RPMI7951 (cell line): ENCODE measurements around the gene ADAT2. TPM values are rescaled to one million over a fixed set of nuclear protein-coding genes. Genes with fewer than 3 reads are reported as not detected.

Experiments
- DNase-seq: peaks from one replicate; pipeline ENCODE4 v3.0.0-alpha.2; 2012; ENCODE audit warnings: low read depth
- total RNA-seq: library from RNA; depleted of rRNA; stranded (reverse); fragments of >200 nt; shearing (Covaris generic); gene quantifications from 2 replicates; pipeline ENCODE4 v1.2.3, GENCODE V29; 2014

Gene ADAT2
- total RNA-seq, 1 experiment from 2014 or later: 7.0 TPM

DNA sequence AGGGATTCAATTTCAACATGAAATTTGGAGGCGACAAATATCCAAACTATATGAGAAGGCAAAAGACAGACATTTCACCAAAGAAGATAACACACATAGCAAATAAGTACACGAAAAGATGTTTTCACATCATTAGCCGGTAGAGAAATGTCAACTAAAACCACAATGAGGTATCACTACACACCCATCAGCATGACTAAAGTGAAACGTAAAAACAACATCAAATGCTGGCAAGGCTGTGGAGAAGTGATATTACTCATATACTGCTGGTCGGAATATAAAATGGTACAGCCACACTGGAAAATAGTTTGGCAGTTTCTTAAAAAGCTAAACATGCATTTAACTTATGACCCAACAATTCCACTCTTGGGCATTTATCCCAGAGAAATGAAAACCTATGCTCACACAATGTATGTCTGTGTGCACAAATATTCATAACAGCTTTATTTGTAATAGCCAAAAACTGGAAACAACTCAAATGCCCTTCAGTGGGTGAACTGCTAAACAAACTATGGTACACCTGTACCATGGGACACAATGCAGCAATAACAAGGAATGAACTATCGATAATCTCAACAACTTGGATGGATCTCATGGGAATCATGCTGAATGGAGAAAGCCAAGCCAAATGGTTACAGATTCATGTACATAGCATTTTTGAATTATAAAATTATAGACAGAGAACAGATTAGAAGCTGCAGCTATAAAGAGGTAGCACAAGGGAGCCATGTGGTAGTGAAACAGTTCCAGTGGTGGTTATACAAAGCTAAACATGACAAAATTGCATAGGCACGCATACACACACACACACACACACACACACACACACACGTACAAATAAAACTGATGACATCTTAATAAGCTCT, 8.6 kb downstream of the ADAT2 start:
- peak; percentile 16 for DNase-seq

DNA sequence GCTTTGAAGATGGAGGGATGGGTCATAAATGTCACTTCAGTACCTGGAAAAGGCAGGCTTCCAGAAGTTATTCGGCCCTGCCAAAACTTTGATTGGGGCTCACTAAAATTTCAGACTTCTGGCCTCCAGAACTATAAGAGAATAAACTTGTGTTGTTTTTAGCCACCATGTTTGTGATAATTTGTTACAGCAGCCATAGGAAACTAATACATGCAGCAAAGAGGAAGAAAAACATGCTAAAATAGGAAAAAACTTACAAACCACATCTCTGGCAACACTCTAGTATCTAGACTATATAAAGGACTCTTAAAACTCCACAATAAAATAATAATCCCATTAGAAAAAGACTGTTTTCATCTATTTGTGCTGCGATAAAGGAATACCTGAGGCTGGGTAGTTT, 9.5 kb downstream of the ADAT2 start:
- DNase-seq: no peak

DNA sequence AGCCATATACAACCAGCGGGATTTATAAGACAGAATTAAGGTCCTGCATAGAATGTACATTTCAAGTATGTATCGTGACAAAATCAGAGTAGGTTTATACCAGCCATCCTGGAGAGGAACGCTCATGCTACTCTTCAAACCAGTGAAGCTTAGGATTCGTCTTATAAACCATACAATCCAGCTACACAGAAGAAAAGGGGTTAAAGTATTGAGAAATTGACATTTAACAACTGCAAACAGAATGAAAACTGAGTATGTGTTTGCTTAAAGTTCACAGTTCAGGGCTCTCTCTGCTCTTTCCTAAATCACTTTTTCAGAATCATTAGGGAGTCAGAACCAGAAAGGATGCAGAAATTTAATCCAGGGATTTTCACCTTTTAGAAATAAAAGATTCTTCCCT, 17.9 kb downstream of the ADAT2 start:
- DNase-seq: no peak

DNA sequence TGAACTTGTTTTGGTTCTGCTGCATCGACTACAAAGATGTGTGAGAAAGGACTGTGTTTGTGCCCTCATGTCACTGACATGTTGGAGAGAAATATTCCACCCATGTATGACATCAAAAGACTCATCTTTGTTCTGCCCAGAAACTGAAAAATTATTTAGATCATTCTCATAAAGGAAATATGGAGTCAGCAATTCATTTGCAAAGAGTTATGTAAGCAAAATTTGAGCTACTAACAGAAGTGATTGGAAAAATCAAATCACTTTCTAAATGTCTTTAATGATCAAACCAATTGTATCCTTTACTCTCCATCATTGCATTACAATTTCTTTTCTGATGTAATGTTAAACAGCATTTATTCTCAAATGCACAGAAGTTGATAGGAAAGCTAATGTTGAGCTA, 19.3 kb downstream of the ADAT2 start:
- DNase-seq: no peak

DNA sequence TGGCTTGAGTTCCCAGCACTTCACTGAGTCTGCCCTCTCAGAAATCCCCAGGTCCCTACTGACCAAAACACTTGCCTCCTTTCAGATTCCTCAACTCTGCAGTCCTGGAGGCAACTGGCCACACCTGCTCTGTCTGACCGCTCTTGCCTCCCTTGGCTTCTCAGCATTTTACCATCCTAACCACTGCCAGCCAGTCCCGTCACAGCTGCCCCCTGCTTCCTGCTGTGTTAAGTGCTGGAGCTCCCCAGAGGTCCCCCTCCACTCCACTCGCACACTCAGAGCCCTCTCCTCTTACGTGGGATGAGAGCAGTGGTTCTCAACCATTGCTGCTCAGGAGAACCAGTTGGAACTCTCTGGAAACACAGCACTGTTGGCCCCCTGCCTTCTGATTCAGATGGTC, 20.5 kb downstream of the ADAT2 start:
- DNase-seq: no peak

DNA sequence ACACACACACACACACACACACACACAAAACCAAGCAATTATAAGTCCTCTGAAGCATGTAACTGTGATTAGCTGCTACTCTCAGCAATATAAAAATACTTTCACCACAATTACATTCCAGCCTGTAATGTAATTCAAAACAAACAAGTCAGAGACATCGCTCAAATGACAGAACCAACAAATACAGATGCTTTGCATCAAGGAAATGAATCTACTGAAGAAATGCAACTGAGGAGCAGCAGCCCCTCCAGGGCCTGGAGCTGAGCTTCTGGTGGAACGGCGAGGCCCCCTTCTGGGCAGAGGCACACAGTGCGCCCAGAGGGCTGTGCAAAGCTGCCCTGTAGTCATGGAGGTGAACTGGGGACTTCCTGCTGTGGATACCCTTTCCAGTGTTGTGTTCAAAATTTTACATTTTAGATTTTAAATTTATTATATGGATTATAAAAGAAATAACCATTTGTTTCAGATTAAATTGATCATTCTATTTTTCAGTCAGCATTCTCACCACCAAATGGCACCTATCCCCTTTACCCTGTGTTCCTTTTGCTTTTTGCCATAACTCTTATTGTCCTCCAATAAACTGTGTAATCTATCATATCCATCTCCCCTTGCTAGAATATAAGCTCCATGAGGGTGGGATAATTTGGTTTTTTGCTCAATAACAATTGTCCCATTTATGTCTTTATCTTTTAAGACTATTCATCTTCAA, 23.2 kb downstream of the ADAT2 start:
- peak; percentile 67 for DNase-seq

DNA sequence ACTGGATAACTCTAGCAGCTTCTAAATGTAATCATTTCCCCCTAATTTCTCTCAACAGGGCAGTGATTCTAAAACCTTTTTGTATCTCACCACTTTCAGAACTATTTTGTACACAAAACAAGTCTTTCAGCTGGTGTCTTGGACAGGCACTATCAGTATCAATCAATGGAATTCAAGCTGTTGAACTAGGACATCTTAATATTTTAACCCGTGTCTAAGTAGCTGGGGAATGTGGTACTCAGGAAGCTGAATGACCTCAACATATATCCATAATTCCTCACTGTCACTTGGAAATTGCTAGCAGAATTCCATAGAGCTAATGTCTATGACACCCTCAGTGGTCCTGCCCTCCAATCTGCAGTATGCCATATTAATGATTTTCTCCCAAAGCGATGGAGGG, 24.5 kb downstream of the ADAT2 start:
- DNase-seq: no peak

DNA sequence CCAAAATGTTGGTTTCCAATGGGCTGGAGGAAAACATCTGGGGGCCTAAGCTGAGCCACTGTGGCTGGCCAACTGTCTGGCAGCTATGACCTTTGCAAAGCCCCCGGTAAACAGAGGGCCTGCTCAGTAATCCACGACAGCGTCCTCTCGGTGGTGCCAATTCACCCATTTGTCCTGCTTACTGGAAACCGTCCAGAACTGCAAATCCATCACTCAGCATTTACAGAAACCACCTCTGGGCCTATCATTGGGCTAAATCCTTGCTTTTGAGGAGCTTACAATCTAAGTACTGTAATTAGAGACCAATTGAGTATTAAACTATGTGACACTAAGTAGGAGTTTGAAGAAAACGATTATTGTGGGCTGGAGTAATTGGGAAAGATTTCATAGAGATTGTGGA, 31.0 kb downstream of the ADAT2 start:
- DNase-seq: no peak

DNA sequence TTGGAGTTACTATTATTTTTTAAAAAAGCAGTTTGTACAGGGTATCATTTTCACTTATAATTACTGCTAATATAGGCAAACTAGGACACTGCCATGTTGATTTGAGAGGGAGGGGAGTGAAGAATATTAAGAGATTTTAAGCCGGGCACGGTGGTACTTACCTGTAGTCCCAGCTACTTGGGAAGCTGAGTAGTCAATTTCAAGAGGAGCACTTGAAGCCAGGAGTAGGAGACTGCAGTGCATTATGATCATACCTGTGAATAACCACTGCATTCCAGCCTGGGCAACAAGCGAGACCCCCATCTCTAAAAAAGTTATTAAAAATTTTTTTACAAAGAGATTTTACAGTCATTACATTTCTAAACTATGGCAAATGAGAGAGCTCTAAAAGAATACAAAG, 35.7 kb downstream of the ADAT2 start:
- no peak for DNase-seq

DNA sequence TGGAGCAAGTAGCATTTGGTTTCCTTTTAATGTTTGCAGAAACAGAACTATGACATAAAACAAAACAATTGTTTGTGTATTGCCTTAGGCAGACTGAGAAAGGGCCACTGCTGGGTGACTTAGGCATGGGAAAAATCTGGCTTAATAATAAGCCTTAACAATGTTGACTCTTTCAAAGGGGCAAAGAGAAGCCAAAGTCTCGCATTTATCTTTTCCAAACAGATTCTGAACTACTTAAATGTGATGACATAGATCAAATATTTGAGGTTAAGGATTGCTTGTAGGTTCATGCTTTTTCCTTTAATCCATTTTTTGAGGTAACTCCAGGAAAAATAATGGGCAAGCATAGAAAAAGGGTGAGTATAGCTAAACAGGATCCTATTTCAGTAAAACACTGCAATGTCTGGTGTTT, 39.6 kb downstream of the ADAT2 start:
- peak; percentile 21 for DNase-seq

DNA sequence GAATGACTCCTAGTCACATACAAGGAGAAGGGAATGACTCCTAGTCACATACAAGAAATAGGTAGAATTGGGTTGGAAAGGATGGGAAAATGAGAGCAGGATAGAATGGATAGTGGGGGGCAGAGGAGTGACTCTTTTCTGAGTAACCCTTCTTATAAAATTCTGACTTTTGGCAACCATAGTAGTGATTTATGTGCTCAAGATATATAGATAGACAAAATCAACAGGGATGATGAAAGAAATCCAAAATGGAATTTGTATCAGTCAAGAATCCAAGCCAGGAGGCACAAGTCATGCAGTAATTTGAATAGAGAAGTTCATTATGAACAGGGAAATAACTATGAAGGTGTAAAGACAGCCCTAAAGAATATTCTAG, 41.7 kb downstream of the ADAT2 start:
- DNase-seq: no peak

DNA sequence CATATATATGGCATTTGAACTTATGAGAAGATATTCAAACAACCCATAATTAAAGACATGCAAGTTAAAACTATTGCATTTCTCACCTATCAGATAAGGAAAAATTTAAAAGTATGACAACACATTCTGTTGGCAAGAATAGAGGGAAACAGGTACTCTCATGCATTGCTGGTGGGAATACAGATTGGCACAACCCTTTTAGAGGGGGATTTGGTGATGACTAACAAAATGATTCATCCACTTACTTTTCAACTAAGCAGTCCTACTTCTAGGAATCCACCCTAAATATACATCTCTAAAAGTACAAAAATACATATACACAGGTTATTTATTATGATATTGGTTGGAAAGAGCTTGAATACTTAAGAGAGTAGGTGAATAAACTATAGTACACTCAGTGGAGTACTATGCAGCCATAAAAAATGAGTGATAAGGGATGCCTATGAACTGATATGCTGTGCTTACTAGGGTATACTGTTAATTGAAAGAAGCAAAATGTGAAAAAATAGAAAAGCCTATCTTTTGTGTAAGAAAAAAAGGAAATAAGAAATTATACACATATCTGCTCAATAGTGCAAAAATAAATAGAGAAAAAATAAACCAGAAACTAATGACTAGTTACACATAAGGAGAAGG, 42.2 kb downstream of the ADAT2 start:
- DNase-seq: no peak

DNA sequence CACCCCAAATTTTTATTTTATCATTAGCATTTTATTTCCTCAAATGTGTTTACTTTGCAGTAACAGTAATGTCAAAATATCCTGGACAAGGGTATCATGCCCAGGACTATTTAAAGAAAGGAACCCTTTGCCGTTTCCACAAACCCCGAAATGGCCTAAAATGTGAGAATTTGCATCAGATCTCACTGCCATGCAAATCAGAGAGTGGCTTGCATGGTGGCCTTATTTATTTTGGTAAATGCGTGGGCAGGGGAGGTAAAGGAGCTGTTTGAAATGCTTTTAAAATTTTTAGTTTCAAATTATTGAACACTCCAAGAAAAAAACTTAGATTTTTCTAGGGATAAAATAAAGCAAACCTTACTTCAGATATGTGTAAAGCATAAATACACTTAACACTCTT, 43.8 kb downstream of the ADAT2 start:
- no peak for DNase-seq

DNA sequence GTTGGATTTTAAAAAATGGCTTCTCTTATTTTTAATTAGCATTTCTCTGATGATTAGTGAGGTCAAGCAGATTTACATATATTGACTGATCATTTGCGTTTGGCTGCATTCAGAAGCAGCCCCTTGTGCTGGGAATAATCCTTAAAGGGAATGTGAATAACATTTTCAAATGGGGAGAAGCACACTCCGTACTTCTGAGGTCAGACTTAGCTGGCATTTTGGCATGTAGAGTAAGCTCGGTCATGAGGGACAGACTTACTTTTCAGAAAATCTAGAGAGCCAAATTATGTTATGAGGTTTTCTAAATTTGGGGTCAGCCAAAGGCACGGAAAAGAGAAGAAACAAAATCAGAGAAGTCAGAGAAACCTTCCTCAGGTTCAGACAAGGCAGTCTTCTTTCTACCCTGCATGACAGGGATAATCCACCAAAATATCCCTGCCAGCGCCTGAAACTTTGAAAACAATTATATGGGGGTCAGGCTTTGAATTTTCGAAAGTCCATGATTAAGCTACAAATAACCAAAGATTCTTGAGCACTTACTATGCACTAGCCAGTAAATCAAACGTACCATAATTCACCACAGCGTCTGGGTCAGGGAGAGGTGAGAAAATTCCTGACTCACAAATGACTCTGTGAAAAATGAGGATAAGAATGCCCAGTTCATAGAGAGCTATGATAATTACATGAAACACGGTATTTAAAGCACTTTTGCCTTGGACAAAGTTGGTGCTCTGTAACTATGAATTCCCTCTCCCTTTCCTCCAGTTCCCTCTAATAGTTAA, 44.9 kb downstream of the ADAT2 start:
- peak; percentile 63 for DNase-seq

DNA sequence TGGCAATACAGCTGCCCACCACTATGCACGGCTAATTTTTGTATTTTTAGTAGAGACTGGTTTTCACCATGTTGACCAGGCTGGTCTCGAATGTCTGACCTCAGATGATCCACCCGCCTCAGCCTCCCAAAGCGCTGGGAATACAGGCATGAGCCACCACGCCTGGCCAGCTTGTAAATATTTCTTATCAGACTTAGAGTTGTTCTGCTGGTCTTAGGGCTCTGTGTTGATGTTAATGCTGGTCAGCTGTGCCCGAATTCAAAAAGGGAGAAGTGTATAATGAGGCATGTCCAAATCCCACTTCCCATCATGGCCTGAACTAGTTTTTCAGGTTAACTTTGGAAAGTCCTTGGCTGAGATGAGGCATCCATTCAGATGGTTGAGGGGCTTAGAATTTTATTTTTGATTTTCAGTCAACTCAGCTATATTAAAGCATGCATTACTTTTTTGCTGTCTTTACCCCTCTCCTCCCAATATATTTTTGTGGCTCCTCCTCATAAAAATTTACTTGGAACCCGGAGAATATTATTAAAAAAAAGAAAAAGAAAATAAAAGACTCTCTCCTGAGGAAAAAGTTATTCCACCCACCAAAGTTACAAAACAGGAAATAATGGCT, 47.7 kb downstream of the ADAT2 start:
- no peak for DNase-seq

DNA sequence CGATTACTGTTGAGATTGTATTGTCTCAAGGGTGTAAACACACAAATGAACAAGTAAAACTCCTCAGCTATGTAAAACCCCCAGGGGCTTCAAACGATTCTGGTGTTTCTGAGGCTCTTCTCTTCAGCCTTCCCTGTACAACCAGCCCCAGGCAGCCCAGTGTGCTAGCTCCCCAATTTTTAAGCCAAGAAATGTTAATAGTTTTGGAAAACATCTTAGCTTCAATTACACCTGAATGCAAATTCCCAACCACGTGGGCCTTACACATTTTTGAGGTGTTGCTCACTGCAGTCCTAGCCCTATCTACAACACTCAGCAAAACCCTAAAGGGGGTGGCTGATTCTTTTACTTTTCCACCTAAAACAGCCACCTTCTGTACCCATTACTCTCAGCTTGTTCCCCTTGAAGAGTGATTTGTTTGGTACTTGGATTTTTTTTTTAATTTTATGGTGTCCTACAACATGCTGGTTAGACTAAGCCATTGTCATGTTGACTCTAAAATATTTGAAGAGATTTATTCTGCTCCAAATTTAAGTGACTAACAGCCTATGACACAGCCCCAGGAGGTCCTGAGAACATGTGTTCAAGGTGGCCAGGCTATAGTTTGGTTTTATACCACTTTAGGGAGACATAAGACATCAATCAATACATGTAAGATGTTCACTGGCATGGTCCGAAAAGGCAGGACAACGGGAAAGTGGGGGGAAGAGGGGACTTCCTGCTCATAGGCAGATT, 48.7 kb downstream of the ADAT2 start:
- no peak for DNase-seq

DNA sequence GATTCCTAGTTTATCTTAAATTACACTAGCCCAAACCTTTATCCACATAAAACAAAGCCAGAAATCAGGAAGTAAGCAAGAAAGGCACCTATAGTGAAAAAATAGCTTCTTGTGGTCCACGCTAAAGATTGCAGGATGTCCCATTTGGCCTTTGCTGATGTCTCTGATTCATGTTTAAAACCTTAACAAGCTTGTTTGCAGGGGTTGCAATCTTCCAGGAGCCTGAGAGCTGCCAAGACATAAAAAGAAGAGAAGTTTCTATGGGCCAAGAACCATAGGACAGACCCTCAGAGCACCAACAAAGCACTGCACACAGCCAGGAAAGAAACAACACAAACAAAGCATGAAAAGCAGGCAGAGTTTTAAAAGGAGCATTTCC, 49.4 kb downstream of the ADAT2 start:
- no peak for DNase-seq

DNA sequence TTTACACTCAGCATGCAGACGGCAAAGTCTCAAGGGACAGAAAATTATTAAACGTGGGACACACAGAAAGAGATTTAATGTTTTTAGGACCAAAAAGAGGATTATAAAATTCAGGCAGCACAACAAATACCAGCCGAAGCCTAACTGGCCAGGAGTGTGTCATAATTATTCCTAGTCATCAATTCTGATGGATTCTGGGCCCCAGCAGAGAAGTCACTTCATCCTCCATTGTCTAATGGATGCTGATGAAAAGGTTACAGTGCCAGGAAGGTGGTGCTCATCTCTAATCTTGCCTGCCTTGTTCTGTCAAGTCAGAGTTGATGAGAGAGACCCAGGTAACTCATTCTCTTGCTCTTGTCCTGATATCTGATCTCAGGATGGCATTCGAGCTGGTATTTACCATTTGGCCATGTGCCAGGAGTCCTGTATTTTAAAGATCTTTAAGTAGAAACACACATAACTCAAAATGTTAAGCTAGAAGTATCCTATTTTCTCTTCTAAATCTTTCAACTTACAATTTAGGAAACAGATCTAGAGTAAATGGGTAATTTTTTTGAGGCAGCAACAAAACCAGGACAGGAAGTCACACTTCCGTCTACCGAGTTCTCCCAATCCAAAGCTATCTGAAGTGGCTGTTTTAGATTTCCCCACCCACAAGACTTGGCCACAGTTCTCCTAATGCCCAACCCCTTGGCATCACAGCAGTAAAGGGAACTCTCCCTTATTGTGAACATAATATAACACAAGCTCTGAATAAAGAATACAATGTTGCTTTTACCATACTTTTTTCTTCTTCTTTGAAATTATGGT, 50.0 kb downstream of the ADAT2 start:
- DNase-seq: no peak

DNA sequence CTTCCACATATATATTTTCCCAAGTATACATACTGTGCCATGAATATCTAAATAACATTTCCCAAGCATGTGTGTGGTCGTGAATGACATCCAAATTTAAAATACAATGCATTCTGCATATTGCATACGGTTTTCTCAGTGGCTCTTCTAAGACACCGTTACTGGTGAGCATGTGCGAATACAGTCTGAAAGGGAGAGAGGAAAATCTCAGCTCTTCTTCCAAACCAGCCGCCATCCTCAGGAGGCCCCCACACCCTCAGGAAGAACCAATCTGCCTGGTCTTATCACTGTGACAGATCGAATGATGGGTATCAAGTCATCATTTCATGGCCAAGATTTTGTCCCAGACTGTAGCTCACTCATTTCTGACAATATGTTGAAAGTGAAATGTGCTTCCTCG, 50.7 kb downstream of the ADAT2 start:
- DNase-seq: no peak

DNA sequence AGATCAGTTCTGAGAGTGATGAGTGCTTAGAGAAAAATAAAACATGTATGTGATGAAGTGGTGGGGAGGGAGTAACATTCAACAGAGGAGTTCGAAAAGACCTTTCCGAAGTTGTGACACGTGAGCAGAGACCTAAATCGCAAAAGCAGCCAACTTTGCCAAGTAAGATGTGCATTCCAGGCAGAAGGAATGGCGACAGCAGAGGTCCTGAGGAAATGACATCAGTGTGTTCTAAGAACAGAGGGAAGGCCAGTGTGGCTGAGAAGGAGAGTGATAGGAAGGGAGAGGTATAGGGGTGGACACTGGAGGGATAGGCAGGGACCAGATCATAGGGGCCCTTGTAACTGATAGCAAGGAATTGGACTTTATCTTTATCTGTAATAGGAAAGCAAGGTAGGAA, 51.3 kb downstream of the ADAT2 start:
- no peak for DNase-seq
